HepG2 (cell line): ENCODE data around the gene SAPCD2. TPM values are rescaled to one million over a fixed set of nuclear protein-coding genes. Genes with fewer than 3 reads are reported as not detected.

Experiments
- ATRX ChIP-seq: sonication (generic); formaldehyde crosslinking; IDR thresholded peaks from 2 replicates; pipeline ENCODE4 v1.4.0; 2020; ENCODE audit warnings: missing genetic modification reagents, borderline replicate concordance
- CHD2 ChIP-seq: IDR thresholded peaks from 2 replicates; pipeline ENCODE4 v1.6.1; 2011; ENCODE audit warnings: low read depth, low read length, improper control_type of control experiment
- DNMT3B ChIP-seq: conservative IDR thresholded peaks from 2 replicates; pipeline ENCODE4 v1.6.1; 2016; ENCODE audit warnings: missing biosample characterization, control low read depth
- E2F2 ChIP-seq: sonication (generic); formaldehyde crosslinking; IDR thresholded peaks from 2 replicates; pipeline ENCODE4 v1.4.0; 2020; ENCODE audit warnings: missing genetic modification reagents, borderline replicate concordance
- GATA4 ChIP-seq: sonication (generic); IDR thresholded peaks from 2 replicates; pipeline ENCODE4 v1.6.1; 2016; ENCODE audit warnings: antibody characterized with exemption, low read depth, borderline replicate concordance
- GPN1 ChIP-seq: sonication (generic); formaldehyde crosslinking; IDR thresholded peaks from 2 replicates; pipeline ENCODE4 v1.5.1; 2020; ENCODE audit warnings: missing genetic modification reagents, borderline replicate concordance
- HNF4A ChIP-seq: sonication (generic); formaldehyde crosslinking; IDR thresholded peaks from 2 replicates; pipeline ENCODE4 v1.4.0; 2020; ENCODE audit warnings: missing genetic modification reagents
- HOMEZ ChIP-seq: IDR thresholded peaks from 2 replicates; pipeline ENCODE4 v1.6.1; 2016; ENCODE audit warnings: low read depth
- ISX ChIP-seq: sonication (generic); formaldehyde crosslinking; conservative IDR thresholded peaks from 2 replicates; pipeline ENCODE4 v1.5.0; 2020; ENCODE audit warnings: missing genetic modification reagents
- KDM4B ChIP-seq: sonication (generic); formaldehyde crosslinking; IDR thresholded peaks from 2 replicates; pipeline ENCODE4 v1.4.0; 2020; ENCODE audit warnings: missing genetic modification reagents
- KLF11 ChIP-seq: IDR thresholded peaks from 2 replicates; pipeline ENCODE4 v1.6.1; 2016; ENCODE audit warnings: missing compliant biosample characterization
- ZFX ChIP-seq: sonication (generic); formaldehyde crosslinking; IDR thresholded peaks from 2 replicates; pipeline ENCODE4 v1.4.0; 2020; ENCODE audit warnings: mild to moderate bottlenecking, low read depth, missing genetic modification reagents, moderate library complexity
- ZNF251 ChIP-seq: sonication (generic); formaldehyde crosslinking; IDR thresholded peaks from 2 replicates; pipeline ENCODE4 v1.9.0; 2021; ENCODE audit warnings: mild to moderate bottlenecking, missing genetic modification reagents
- ZNF431 ChIP-seq: sonication (generic); formaldehyde crosslinking; IDR thresholded peaks from 2 replicates; pipeline ENCODE4 v1.9.0; 2022; ENCODE audit warnings: missing genetic modification reagents, low read depth, mild to moderate bottlenecking, borderline replicate concordance
- ZNF441 ChIP-seq: sonication (generic); formaldehyde crosslinking; IDR thresholded peaks from 2 replicates; pipeline ENCODE4 v1.7.0; 2021; ENCODE audit warnings: missing genetic modification reagents, borderline replicate concordance
- ZNF513 ChIP-seq: sonication (generic); formaldehyde crosslinking; conservative IDR thresholded peaks from 2 replicates; pipeline ENCODE4 v1.5.0; 2020; ENCODE audit warnings: missing genetic modification reagents
- ZNF563 ChIP-seq: sonication (generic); formaldehyde crosslinking; IDR thresholded peaks from 2 replicates; pipeline ENCODE4 v1.8.0; 2022; ENCODE audit warnings: mild to moderate bottlenecking, moderate library complexity, missing genetic modification reagents
- ZNF589 ChIP-seq: sonication (generic); formaldehyde crosslinking; conservative IDR thresholded peaks from 2 replicates; pipeline ENCODE4 v1.8.0; 2022; ENCODE audit warnings: mild to moderate bottlenecking, moderate library complexity, missing genetic modification reagents
- ZNF747 ChIP-seq: sonication (generic); formaldehyde crosslinking; IDR thresholded peaks from 2 replicates; pipeline ENCODE4 v1.8.1; 2023; ENCODE audit warnings: missing genetic modification reagents, mild to moderate bottlenecking, borderline replicate concordance
- ZNF780A ChIP-seq: sonication (generic); formaldehyde crosslinking; IDR thresholded peaks from 2 replicates; pipeline ENCODE4 v1.8.0; 2022; ENCODE audit warnings: mild to moderate bottlenecking, missing genetic modification reagents, moderate library complexity
- ZNF800 ChIP-seq: sonication (generic); formaldehyde crosslinking; IDR thresholded peaks from 2 replicates; pipeline ENCODE4 v1.4.0; 2020; ENCODE audit warnings: missing genetic modification reagents
- ZNF850 ChIP-seq: sonication (generic); formaldehyde crosslinking; conservative IDR thresholded peaks from 2 replicates; pipeline ENCODE4 v1.9.0; 2021; ENCODE audit warnings: mild to moderate bottlenecking, missing genetic modification reagents
- ZSCAN21 ChIP-seq: sonication (generic); formaldehyde crosslinking; IDR thresholded peaks from 2 replicates; pipeline ENCODE4 v1.8.0; 2022; ENCODE audit warnings: mild to moderate bottlenecking, missing genetic modification reagents, moderate library complexity, borderline replicate concordance
- polyA plus RNA-seq, 8 experiments: library from polyadenylated mRNA; depleted of rRNA in 3 of 8; stranded (reverse) in 7 of 8; unstranded in 1 of 8; fragments of >200 nt; fragmentation: Illumina TruSeq in 4 of 8; extraction: Trizol in 4 of 8; gene quantifications; 2 replicates each; pipeline versions ENCODE4 v1.2.1 to v1.2.3, GENCODE V29; 2011 to 2016; ENCODE audit warnings: low read depth in 4 of 8, missing spikeins in 1 of 8, mixed read lengths in 1 of 8; ENCODE audit not compliant: insufficient read depth in 1 of 8
- total RNA-seq, 5 experiments: library from RNA; depleted of rRNA; stranded (reverse); fragments of >200 nt; fragmentation: Illumina TruSeq; extraction: Trizol; gene quantifications; 2 replicates each; pipeline ENCODE4 v1.2.3, GENCODE V29; 2016; ENCODE audit warnings: low read depth in 1 of 5

The SAPCD2 gene
- total and polyA plus RNA-seq, 2 of the 13 experiments (the other 11 are each of a cell fraction or from before 2014, with no cell fraction given) = 21.9 to 42.8 TPM

GRCh38 chr9:137053944-137054931 is 16.1 kb downstream of the SAPCD2 start, which contains the start of gene ENTPD2 (continued):
- TF ChIP-seq HOMEZ (CRISPR knock-in tag) = no peak
- TF ChIP-seq ZNF251 (CRISPR knock-in tag) = peak; percentile 24; the same call in 1 of the 2 replicates
- 0 out of 2 replicates have a peak, but pooled peaks have one; percentile 6 for TF ChIP-seq ZSCAN21 (CRISPR knock-in tag)
- TF ChIP-seq GATA4 = peak; percentile 38; the same call in 1 of the 2 replicates
- no peak for TF ChIP-seq DNMT3B (CRISPR knock-in tag)
- TF ChIP-seq KLF11 (CRISPR knock-in tag) = peak; percentile 25; the same call in 1 of the 2 replicates
- TF ChIP-seq ZNF850 (CRISPR knock-in tag) = no peak
- no peak for TF ChIP-seq ZNF780A
- TF ChIP-seq CHD2 = 0 out of 2 replicates have a peak, but pooled peaks have one; percentile 13
- TF ChIP-seq ZNF441 (CRISPR knock-in tag) = peak; percentile 78
- TF ChIP-seq E2F2 (CRISPR knock-in tag) = 0 out of 2 replicates have a peak, but pooled peaks have one; percentile 51
- TF ChIP-seq GPN1 (CRISPR knock-in tag) = 0 out of 2 replicates have a peak, but pooled peaks have one; percentile 7
- TF ChIP-seq ATRX = no peak
- TF ChIP-seq ZNF589 (CRISPR knock-in tag) = 0 out of 2 replicates have a peak, but pooled peaks have one; percentile 15
- TF ChIP-seq ZNF431 (CRISPR knock-in tag) = peak; percentile 84
- TF ChIP-seq ZFX (CRISPR knock-in tag) = peak; percentile 75
- no peak for TF ChIP-seq ZNF747 (CRISPR knock-in tag)
- TF ChIP-seq ZNF563 (CRISPR knock-in tag) = 0 out of 2 replicates have a peak, but pooled peaks have one; percentile 3
- TF ChIP-seq ZNF800 (CRISPR knock-in tag) = peak; percentile 28; the same call in 1 of the 2 replicates
- no peak for TF ChIP-seq ZNF513 (CRISPR knock-in tag)
- no peak for TF ChIP-seq ISX (CRISPR knock-in tag)
- TF ChIP-seq KDM4B (CRISPR knock-in tag) = no peak
- no peak for TF ChIP-seq HNF4A (CRISPR knock-in tag)
